Ovary (tissue), 3 donors: ENCODE results near the gene LCE2A.

Experiments used
- EP300 ChIP-seq: sonication (generic); formaldehyde crosslinking; IDR thresholded peaks from one replicate; pipeline ENCODE4 v1.6.1; 2017; ENCODE audit warnings: antibody characterized with exemption
- POLR2A ChIP-seq: fragments of 450-650 bp; IDR thresholded peaks from one replicate; pipeline ENCODE4 v1.6.1; 2017; ENCODE audit warnings: antibody characterized with exemption, mild to moderate bottlenecking, moderate library complexity
- TF ChIP-seq, protein P1 (sequence below), 3 donors: fragments of 450-650 bp in 2 of 3; fragments of 200-600 bp in 1 of 3; IDR thresholded peaks; one replicate each; pipeline versions ENCODE4 v1.5.1 to v1.8.0; 2016 to 2022; ENCODE audit warnings: antibody characterized with exemption in 3 of 3, mild to moderate bottlenecking in 1 of 3
- donor health status: DM: no; HTN: no; CAD: no.

DNA sequence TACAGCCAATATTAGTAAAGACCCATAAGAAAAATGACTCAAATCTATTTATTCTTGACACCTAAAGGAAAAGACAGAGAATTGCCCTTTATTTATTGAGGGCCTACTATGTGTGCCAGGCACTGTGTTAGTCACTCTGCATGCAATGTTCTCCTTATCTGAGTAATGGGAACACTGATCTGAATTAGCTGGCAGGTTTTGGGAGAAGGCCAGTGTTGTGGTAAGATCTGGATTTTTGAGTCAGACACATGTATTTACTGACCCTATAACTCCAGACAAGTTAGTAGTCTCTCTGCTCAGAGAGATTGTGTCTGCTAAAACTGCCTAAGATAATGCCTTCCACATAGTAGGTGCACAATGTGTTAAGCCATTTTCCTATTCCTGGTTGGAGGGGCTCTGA, 27.1 kb downstream of the LCE2A start:
- TF ChIP-seq, protein P1, sequence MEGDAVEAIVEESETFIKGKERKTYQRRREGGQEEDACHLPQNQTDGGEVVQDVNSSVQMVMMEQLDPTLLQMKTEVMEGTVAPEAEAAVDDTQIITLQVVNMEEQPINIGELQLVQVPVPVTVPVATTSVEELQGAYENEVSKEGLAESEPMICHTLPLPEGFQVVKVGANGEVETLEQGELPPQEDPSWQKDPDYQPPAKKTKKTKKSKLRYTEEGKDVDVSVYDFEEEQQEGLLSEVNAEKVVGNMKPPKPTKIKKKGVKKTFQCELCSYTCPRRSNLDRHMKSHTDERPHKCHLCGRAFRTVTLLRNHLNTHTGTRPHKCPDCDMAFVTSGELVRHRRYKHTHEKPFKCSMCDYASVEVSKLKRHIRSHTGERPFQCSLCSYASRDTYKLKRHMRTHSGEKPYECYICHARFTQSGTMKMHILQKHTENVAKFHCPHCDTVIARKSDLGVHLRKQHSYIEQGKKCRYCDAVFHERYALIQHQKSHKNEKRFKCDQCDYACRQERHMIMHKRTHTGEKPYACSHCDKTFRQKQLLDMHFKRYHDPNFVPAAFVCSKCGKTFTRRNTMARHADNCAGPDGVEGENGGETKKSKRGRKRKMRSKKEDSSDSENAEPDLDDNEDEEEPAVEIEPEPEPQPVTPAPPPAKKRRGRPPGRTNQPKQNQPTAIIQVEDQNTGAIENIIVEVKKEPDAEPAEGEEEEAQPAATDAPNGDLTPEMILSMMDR (IDR thresholded peaks at IDR 0.05), result no peak
- TF ChIP-seq EP300 (no peak), POLR2A (no peak)
